Measurements from ENCODE around the gene NFIA.

The NFIA gene

DNA sequence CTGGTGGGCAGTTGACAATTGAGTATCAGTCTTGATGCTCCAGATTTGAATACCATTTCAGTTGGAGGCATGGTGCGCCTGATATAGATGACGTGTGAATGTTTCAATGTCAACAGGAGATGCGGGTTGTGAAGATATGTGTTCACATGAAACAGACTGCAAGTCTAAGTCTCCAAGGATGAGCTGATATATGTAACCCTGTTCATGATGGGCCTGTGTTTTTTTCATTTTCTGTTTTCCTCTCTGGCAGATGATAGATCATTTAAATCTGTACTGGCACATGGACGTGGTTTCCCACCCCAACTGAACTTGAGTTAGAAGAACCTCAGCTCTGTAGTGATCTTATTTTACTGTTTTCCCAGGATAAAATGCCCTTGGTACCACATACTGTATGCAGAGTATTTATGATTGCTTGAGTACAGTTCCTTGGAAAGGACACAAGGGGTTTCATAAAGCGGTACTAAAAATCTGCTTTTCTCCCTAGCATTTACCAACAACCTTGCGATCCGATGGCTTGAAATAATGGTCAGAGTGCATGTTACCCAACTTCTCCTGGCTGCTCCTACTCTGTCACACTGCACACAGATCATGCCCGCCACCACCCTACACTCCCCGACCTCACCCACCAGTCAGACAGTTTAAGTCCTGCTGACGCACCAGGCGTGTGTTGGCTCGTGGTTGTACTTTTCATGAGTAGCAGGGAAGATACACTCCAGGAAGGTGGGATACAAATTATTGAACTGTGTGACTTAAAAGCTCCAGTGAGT lies 131.1 kb downstream of the NFIA start:
- Mint-ChIP-seq H3K27ac (no peak overlapping the region), H3K4me3 (no peak overlapping the region), H3K9me3 (no peaks in the 10 kb centered on the region), H3K27me3 (no peaks in the 10 kb centered on the region), H3K36me3 (ENCODE audit: low read depth) (no peaks in the 10 kb centered on the region), H3K4me1 (ENCODE audit: low read depth) (peaks cover 7% of the 10 kb centered on the region)
- no peak for DNase-seq

DNA sequence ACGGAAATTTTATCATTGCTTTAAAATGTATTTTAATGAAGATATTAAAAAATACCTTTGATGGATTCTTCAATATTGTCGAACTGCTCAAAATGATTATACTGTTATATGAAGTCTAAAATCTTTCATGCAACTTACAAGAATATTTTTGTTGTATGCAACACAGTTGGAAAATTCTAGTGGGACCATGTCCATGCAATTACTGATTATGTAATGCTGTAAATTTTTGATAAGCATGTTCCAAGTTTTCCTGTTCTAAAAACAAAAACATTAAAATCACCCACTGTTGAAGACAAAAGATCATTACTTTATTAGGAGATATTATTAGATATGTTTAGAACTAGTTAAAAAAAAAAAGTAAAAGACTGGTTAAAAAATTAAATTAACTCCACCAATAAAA lies 132.8 kb downstream of the NFIA start:
- Mint-ChIP-seq H3K4me1 (ENCODE audit: low read depth) (peaks cover 7% of the 10 kb centered on the region), H3K4me3 (no peak overlapping the region), H3K9me3 (no peaks in the 10 kb centered on the region)

DNA sequence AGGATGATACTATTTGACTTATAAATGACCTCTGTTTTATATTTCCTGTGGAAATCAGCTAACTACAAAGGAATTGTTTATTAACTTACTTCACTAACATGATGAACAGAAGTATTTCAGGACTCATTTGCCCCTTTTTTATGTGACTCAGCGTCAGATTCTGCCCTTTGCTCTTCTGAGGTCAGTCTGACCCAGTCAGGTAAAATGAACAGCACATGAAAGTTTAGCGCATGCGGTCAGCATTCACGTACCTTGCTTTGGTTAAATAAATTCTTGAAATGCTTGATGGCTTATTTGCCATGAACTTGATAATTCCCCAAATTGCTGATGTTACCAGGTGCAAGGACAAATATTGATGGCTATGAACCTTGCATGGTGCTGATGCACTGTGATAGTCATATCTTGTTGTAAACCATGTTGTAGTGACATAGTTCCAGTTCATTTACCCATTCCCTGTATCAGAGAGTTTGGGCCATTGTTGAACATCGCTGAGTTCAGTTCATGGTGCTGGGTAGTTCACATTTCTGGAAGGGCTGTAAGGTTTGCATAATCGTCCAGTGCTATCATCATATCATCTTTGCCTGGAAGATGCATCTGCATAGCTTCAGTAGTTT lies 133.4 kb downstream of the NFIA start:
- H3K36me3 Mint-ChIP-seq (ENCODE audit: low read depth): no peaks in the 10 kb centered on the region
- no peak overlapping the region for H3K4me3 Mint-ChIP-seq
- peaks cover 7% of the 10 kb centered on the region for H3K4me1 Mint-ChIP-seq (ENCODE audit: low read depth)
- no peak overlapping the region for H3K27ac Mint-ChIP-seq
- no peaks in the 10 kb centered on the region for H3K9me3 Mint-ChIP-seq
- DNase-seq: no peak
- no peaks in the 10 kb centered on the region for H3K27me3 Mint-ChIP-seq

More for the DNA sequence above, 132.8 kb downstream of the NFIA start:
- Mint-ChIP-seq H3K27me3 (no peaks in the 10 kb centered on the region), H3K27ac (no peak overlapping the region), H3K36me3 (ENCODE audit: low read depth) (no peaks in the 10 kb centered on the region)
- DNase-seq: no peak

DNA sequence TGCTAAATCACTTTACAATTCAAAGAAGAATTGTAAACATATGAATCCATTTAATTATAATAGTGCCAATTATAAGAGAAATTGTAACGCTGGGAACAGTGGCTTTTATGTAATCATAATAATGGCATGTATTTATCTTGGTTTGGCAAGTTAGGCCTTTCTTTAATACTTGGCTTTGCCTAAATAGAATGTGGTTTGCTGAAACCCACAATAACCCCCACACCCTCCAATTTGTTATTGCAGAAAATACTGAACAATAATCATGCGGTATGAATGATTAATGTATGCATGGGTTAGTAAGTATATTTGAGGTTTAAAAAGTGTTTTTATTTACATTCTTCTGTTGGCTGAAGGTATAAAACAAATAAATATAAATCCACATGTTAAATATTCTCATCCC lies 138.2 kb downstream of the NFIA start:
- Mint-ChIP-seq H3K27ac (no peak overlapping the region), H3K9me3 (no peaks in the 10 kb centered on the region), H3K4me1 (ENCODE audit: low read depth) (no peaks in the 10 kb centered on the region), H3K27me3 (peaks cover 6% of the 10 kb centered on the region), H3K4me3 (no peak overlapping the region), H3K36me3 (ENCODE audit: low read depth) (no peaks in the 10 kb centered on the region)
- no peak for DNase-seq

DNA sequence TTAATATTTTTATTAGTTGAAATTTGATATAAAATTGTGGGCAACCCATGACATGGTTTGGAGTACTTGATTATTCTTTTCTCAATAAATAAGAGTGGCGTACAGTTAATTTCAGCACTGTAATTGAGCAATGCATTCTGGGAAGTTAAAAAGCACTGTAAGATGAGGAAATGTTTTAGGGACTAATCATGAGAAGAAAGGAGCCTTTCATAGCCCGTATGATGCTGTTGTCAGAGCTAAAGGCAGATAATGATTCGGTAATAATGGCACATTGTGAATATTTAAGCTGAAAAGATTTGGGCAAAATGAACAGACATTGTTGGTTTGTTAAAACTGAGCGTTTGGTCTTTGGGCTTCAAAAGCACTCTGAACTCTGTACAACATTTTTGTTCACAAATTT lies 139.3 kb downstream of the NFIA start:
- Mint-ChIP-seq H3K36me3 (ENCODE audit: low read depth) (no peaks in the 10 kb centered on the region), H3K4me1 (ENCODE audit: low read depth) (no peaks in the 10 kb centered on the region), H3K4me3 (no peak overlapping the region), H3K27me3 (peaks cover 6% of the 10 kb centered on the region), H3K27ac (no peak overlapping the region), H3K9me3 (no peaks in the 10 kb centered on the region)
- no peak for DNase-seq

DNA sequence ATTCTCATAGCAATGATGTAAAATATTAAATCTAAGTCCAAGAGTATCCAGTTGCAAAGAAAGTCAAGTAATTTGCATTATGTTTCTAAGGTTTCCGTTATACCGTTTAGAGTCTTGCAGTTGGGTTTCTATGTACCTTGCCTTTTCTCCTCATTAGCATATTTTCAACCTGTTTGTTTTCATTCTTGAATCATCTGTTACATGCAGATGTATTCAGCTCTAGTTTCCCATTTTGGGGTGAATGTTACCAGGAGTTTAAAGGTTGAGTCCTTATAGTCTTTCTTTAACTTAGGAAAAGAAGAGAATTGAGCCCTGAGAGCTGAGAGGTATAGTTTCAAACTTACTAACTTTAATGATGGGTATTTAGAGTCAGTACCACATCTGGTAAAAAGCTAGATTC lies 139.9 kb downstream of the NFIA start:
- no peak for DNase-seq
- Mint-ChIP-seq H3K9me3 (no peaks in the 10 kb centered on the region), H3K4me3 (no peak overlapping the region), H3K27me3 (peaks cover 6% of the 10 kb centered on the region), H3K27ac (no peak overlapping the region), H3K4me1 (ENCODE audit: low read depth) (no peaks in the 10 kb centered on the region), H3K36me3 (ENCODE audit: low read depth) (no peaks in the 10 kb centered on the region)

DNA sequence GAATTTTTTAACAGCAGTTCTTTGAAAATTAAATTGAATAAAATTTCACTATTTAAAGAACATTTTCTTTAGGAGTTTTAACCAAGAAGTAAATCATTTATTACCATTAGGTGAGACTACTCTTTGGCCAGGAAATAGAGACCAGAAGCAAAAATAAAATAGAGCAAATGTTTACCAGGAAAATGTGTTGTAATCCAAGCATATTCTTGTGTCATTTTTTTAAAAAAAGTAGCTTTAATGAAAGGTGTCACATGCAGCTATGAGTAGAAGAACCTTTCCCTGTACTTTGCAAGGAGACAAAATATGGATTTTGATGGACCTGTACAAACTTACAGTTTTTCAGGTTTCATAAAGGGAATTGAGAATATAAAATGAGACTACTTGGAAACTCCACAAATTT lies 140.8 kb downstream of the NFIA start:
- Mint-ChIP-seq H3K9me3 (no peaks in the 10 kb centered on the region), H3K27ac (no peak overlapping the region), H3K36me3 (ENCODE audit: low read depth) (no peaks in the 10 kb centered on the region), H3K4me1 (ENCODE audit: low read depth) (no peaks in the 10 kb centered on the region), H3K27me3 (peaks cover 6% of the 10 kb centered on the region), H3K4me3 (no peak overlapping the region)
- no peak for DNase-seq

DNA sequence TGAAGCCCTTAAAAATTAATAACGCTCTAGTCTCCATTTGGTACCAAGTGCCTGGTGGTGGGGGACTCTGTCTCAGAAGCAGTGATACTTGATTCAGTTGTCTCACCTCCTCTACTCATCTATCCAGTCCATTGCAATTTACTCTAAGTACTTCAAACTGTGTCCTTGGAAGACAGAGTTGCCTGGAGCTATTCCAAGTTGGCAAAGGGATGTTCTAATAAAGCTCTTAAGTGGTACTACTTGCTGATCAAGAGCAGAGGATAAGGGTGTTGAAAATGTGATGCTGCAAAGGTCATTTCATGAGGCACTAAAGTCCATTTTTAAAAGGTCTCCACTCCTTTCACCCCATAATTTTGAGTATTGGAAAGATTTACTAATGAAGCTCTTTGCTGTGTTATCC lies 142.2 kb downstream of the NFIA start:
- no peak for DNase-seq
- Mint-ChIP-seq H3K4me1 (ENCODE audit: low read depth) (no peaks in the 10 kb centered on the region), H3K9me3 (no peaks in the 10 kb centered on the region), H3K27ac (no peak overlapping the region), H3K36me3 (ENCODE audit: low read depth) (no peaks in the 10 kb centered on the region), H3K27me3 (peaks cover 6% of the 10 kb centered on the region), H3K4me3 (no peak overlapping the region)

DNA sequence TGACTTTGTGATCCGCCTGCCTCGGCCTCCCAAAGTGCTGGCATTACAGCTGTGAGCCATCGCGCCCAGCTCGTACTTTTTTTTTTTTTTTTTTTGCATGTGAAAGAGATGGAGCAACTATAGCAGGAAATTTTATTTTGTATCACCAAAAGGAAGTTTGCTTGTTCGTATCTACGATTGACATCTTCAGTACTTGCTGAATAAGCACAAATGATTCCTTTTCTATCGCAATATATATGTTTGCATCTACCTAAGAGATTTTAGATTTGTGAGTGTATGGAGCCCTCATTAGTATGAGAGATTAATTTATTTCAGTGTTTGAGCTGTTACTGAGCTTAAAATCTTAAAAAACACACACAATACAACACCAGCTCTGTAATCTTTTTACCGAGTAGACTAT lies 143.1 kb downstream of the NFIA start:
- Mint-ChIP-seq H3K36me3 (ENCODE audit: low read depth) (no peaks in the 10 kb centered on the region), H3K4me1 (ENCODE audit: low read depth) (no peaks in the 10 kb centered on the region), H3K27ac (no peak overlapping the region), H3K4me3 (no peak overlapping the region), H3K9me3 (no peaks in the 10 kb centered on the region), H3K27me3 (peaks cover 6% of the 10 kb centered on the region)
- DNase-seq: no peak

DNA sequence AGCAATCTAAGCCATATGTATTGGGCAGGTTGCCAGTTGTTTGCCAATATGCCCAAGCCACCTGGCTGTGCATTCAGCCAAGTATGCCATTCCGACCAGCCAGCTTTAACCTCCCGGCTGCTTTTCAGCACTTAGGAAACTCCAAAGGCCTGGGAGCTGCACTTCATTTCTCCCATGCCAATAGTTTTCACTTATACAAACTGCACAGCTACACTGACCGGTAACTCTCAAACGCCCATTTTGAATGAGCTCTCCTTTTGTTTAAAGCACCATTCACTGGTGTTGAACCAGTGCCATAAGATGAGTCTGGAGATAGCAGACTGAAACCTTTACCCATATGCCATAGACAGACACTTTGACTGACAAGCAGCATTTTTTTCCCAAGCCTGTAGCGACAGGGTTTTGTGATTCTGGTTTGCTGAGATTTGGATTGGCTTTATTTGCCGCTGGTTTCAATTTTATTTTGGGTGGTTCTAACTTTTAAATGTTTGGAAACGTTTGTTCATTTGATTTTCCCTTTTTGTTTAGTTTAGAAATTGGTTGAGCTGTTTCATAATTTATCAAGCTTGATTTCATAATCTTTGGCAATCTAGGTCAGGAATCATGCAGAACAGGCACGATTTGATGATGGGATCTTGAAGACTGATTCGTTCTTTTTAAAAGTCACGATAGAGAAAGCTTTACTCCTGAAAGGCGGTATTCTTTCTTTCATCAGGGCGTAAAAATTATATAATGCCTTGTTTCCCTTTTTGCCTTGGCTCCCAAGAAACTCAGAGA lies 144.6 kb downstream of the NFIA start:
- no peak overlapping the region for H3K27ac Mint-ChIP-seq
- H3K36me3 Mint-ChIP-seq (ENCODE audit: low read depth): no peaks in the 10 kb centered on the region
- H3K27me3 Mint-ChIP-seq: peaks cover 6% of the 10 kb centered on the region
- no peaks in the 10 kb centered on the region for H3K4me1 Mint-ChIP-seq (ENCODE audit: low read depth)
- no peak for DNase-seq
- no peak overlapping the region for H3K4me3 Mint-ChIP-seq
- H3K9me3 Mint-ChIP-seq: no peaks in the 10 kb centered on the region

DNA sequence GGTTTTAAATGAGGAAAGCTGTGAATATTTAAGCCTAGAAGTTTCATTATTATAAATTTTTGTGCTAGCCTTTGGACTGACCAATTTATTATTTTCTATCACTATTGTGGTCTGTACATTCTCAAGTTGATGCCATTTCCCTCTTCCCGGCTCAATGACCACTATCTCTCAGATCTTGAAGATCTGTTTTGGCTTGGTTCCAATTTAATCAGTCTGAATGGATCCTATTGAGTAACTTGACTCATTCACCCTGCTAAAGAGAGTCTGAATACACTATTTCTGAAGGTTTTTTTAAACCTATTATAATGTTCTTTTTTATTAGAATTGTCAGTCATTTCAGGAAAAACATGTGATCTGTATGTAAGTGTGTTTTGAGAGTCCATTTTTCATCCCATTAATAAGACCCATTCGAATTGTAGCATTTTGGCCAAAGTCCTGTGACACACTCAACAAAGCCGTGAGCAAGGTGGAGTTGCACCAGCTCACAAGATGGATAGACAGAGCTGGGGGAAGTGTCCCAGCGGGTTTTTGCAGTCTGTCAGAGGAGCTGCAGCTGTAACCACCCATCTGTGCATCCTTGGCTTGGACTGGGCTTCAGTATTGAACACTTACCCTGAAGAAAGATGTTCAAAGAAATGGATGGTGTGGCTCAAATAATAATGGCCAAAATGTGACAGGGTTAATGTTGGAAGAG lies 145.6 kb downstream of the NFIA start:
- Mint-ChIP-seq H3K27me3 (peaks cover 3% of the 10 kb centered on the region), H3K4me1 (ENCODE audit: low read depth) (no peaks in the 10 kb centered on the region), H3K36me3 (ENCODE audit: low read depth) (no peaks in the 10 kb centered on the region), H3K27ac (no peak overlapping the region), H3K9me3 (no peaks in the 10 kb centered on the region), H3K4me3 (no peak overlapping the region)
- no peak for DNase-seq

DNA sequence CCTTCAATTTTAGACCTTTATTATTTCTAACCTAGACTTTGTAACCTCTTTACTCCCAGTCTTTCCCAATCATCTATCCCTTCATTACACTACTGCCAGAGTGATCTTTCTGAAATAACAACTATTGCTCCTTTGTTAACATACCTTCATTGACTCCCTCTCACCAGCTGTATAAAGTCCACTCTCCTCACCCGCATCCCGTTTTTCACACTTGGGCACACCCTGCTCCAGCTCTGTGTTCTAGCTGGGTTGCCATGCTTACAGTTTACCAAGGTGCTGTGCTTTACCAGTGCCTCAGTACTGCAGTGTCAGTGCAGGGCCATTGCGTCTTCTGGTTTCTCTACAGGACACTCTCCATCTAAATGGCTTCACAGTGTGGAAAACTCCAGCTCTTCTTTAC lies 148.2 kb downstream of the NFIA start:
- Mint-ChIP-seq H3K36me3 (ENCODE audit: low read depth) (no peaks in the 10 kb centered on the region), H3K4me1 (ENCODE audit: low read depth) (no peaks in the 10 kb centered on the region), H3K9me3 (no peaks in the 10 kb centered on the region)

DNA sequence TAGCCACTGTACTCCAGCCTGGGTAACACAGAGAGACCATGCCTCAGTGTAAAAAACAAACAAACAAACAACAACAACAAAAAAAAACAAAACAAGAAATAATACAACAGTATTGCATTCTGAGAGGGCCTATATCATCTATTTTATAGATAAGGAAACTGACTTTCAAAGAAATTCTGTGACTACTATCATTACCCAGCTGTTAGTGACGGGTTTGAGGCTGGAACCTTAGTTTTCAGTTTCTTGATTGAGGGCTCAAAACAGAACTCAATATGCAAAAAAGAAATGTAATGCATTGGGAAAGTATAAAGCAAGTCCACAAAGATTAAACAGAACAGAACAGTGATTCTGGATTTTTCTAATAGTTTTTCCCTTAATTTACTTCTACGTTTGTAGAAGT lies 149.4 kb downstream of the NFIA start:
- H3K27me3 Mint-ChIP-seq: peaks cover 4% of the 10 kb centered on the region
- no peaks in the 10 kb centered on the region for H3K36me3 Mint-ChIP-seq (ENCODE audit: low read depth)
- H3K4me1 Mint-ChIP-seq (ENCODE audit: low read depth): no peaks in the 10 kb centered on the region
- DNase-seq: no peak
- no peaks in the 10 kb centered on the region for H3K9me3 Mint-ChIP-seq
- no peak overlapping the region for H3K27ac Mint-ChIP-seq
- no peak overlapping the region for H3K4me3 Mint-ChIP-seq

More for the DNA sequence above, 148.2 kb downstream of the NFIA start:
- no peak overlapping the region for H3K27ac Mint-ChIP-seq
- no peak for DNase-seq
- peaks cover 4% of the 10 kb centered on the region for H3K27me3 Mint-ChIP-seq
- no peak overlapping the region for H3K4me3 Mint-ChIP-seq

DNA sequence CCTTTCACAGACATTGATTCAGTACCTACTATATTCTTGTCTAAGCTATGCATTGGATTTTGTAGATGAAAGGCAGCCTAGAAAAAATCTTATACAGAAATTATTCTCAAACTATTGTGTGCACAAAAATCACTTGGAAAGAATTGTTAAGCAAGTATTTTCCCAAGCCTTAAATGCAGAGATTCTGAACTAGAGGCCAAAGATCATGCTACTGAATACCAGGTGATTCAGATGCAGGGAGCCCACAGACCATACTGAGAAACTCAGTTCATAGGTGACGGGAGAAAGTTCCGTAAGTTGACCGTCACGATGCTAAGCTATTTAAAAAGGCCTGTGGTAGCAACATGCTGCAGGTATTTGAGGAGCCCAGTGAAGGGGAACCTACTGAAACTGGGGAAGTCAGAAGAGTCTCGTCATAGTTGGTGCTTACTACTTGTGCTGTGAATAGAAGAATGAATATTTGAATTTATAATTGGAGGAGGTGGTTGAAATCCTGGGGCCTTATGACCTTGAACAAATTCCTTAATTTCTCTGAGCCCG lies 150.8 kb downstream of the NFIA start:
- Mint-ChIP-seq H3K27me3 (peaks cover 4% of the 10 kb centered on the region), H3K4me1 (ENCODE audit: low read depth) (no peaks in the 10 kb centered on the region), H3K4me3 (no peak overlapping the region), H3K36me3 (ENCODE audit: low read depth) (no peaks in the 10 kb centered on the region), H3K9me3 (no peaks in the 10 kb centered on the region), H3K27ac (no peak overlapping the region)
- DNase-seq: no peak
